Vagina (tissue), 2 donors: ENCODE measurements around the gene CCDC170.

Experiments
- CTCF ChIP-seq, 3 experiments: fragments of 450-650 bp in 2 of 3; fragments of 200-600 bp in 1 of 3; sonication (generic) in 1 of 3; IDR thresholded peaks; one replicate each; pipeline ENCODE4 v1.5.1; 2017 to 2019; ENCODE audit warnings: antibody characterized with exemption in 3 of 3, mild to moderate bottlenecking in 2 of 3, moderate library complexity in 2 of 3
- POLR2A ChIP-seq, 2 donors: fragments of 450-650 bp; IDR thresholded peaks; one replicate each; pipeline ENCODE4 v1.6.1; 2017; ENCODE audit warnings: antibody characterized with exemption in 2 of 2, mild to moderate bottlenecking in 2 of 2, moderate library complexity in 2 of 2
- POLR2AphosphoS5 ChIP-seq, 2 donors: sonication (generic); formaldehyde crosslinking; IDR thresholded peaks; one replicate each; pipeline ENCODE4 v1.9.0; 2017; ENCODE audit warnings: antibody characterized with exemption in 2 of 2, mild to moderate bottlenecking in 2 of 2, low read depth in 1 of 2; ENCODE audit not compliant: insufficient read depth in 1 of 2

GRCh38 chr6:151592449-151593159, 98.8 kb downstream of the CCDC170 start:
- TF ChIP-seq POLR2A (IDR thresholded peaks at IDR 0.05) (no peak), CTCF (IDR thresholded peaks at IDR 0.05) (no peak), POLR2AphosphoS5 (IDR thresholded peaks at IDR 0.05; ENCODE audit: insufficient read depth in 1 of 2, low read depth in 1 of 2) (no peak)
